Measurements from ENCODE around the gene MOB1A. TPM values are rescaled to one million over a fixed set of nuclear protein-coding genes. Genes with fewer than 3 reads are reported as not detected.

MOB1A gene
- total RNA-seq, 1 experiment from 2014 or later, result 132 TPM

GRCh38 chr2:74152954-74153353 lies 25.7 kb downstream of the MOB1A start:
- intact Hi-C loops (cut with micrococcal nuclease), result loop anchor here (5.0 kb wide), 2 partner anchors 466 to 521 kb away; no protein-coding TSS in a partner anchor
- Histone ChIP-seq H2AFZ (ENCODE audit: low read depth, low read length, poor library complexity, severe bottlenecking) (no peak overlapping the region), H3K27me3 (ENCODE audit: insufficient read depth, low read length) (no peaks in the 10 kb centered on the region), H3K27ac (ENCODE audit: low read depth, low read length) (no peak overlapping the region), H3K9me3 (ENCODE audit: control insufficient read depth in 1 of 2, insufficient read depth in 1 of 2, low read depth in 1 of 2, low read length in 2 of 2) (no peaks in the 10 kb centered on the region), H3K9me2 (ENCODE audit: insufficient read depth) (no peaks in the 10 kb centered on the region), H3K9ac (ENCODE audit: low read length) (no peak overlapping the region), H3K79me2 (ENCODE audit: insufficient read depth, low read length) (no peaks in the 10 kb centered on the region), H4K20me1 (ENCODE audit: insufficient read depth) (no peaks in the 10 kb centered on the region), H3K4me2 (ENCODE audit: low read length) (no peak overlapping the region), H3K4me1 (ENCODE audit: control insufficient read depth in 1 of 2, insufficient read depth in 2 of 2, low read length in 2 of 2) (peaks cover 3 to 5% of the 10 kb centered on the region in 2 experiments; a peak in 2 of 4 replicates), H3K36me3 (ENCODE audit: control insufficient read depth in 1 of 2, insufficient read depth in 2 of 2, low read length in 2 of 2) (peaks cover 20 to 46% of the 10 kb centered on the region in 2 experiments), H3K4me3 (replicated peaks in 1 of 2; ENCODE audit: low read depth in 1 of 2, low read length in 2 of 2) (no peak overlapping the region)
- CTCF ChIA-PET, result interaction anchor here (1.9 kb wide), 1 partner anchor 324 kb away, joined by 14 read pairs; the partner anchor contains the start of gene STAMBP
- TF ChIP-seq POLR2AphosphoS5 (IDR thresholded peaks at IDR 0.05; ENCODE audit: low read depth, low read length) (no peak), YY1 (IDR thresholded peaks at IDR 0.05; ENCODE audit: extremely low read depth, insufficient replicate concordance, low read depth, low read length) (no peak), REST (IDR thresholded peaks at IDR 0.05; ENCODE audit: low read depth) (no peak), SIN3A (IDR thresholded peaks at IDR 0.05; ENCODE audit: low read depth) (no peak), EZH2 (IDR thresholded peaks at IDR 0.05) (no peak)
- no peak for DNase-seq (ENCODE audit: low read depth, low spot score)
- RAD21 ChIA-PET (ENCODE audit: low non-redundant PET in 1 of 2, low total read pairs in 2 of 2, uncharacterized antibody in 2 of 2, unreplicated experiment in 2 of 2), result no interaction called here
- TSS peak; percentile 11 for BruUV-seq (replicated peaks)
- POLR2A ChIA-PET, result no interaction called here
- ATAC-seq, result no peak
